HUDEP-2 (cell line): ENCODE data around the gene TMEM255A.

Experiments used
- DNase-seq, 76 experiments: peaks; one replicate each; lab custom pipeline; 2025; ENCODE audit not compliant: unreplicated experiment in 76 of 76; lab: John Stamatoyannopoulos, UW

The TMEM255A gene

GRCh38 chrX:120308959-120309872 lies 2.0 kb downstream of the TMEM255A start:
- DNase-seq: peak in 53 of 76 experiments; percentile 0 to 62 (median 25)

DNA sequence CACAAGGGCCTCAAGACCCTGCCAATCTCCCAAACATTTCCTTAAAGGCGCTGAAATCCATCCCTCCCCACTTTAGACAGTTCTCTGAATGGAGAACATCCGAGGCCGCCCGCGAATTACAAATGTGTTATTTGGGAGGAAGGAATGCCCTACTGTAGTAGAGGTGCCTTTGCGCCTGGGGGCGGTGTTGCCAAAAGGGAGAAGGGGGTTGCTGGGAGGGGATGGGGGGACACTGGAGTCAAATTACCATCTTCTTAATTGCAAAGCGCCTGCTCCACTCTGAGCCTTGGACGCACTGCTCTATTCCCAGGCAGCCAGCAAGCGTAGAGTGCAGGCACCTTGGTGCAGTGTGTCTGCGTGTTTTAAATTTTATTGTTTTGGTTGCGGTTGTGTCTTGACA lies 2.7 kb downstream of the TMEM255A start:
- DNase-seq: peak in 3 of 76 experiments; percentile 1 to 3 (median 2)

DNA sequence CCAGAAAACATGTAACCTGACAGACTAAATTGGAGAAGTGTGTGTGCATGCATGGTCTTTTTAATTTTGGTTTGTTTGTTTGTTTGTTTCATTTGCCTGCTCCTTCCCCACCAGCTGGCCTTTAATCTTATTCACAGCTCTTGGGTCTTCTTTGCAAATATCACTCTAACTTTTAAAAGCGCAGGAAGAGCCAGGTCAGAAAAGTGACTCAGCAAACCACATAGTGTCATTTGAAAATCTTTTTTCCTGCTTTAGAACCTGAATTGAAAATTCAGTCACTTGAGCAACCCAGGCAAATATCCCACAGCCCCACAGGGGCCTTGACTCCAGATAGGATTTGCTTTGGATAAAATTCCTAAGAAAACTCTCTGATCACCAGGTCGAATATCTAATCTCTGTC lies 4.6 kb downstream of the TMEM255A start:
- no peak for DNase-seq

DNA sequence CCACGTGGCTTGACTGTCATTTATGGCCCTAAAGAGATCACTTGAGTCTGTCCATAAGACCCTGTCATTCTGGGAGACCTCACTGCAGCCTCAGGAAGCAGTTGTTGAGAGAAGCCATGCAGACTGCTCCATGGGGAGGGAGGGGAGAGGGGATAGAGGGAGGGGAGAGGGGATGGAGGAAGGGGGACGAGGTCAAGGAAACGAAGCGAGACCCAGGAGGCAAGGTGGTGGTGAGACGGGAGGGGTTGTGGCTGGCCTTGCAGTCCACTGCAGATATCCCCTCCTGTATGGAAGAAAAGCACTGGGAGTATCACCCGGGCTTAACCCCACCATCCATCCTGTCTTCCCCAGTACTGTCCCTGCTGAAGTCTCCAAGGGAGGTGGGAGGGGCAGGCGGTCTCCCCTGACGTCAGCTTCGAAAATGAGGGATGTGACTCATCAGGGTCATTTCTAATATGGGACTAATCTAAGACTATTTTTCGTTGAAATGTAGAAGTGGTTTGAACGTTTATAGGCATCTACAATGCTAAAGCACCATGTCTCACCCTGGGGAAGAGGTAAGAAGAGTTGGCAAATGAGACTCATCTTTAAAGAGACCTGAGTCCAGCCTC lies 5.6 kb downstream of the TMEM255A start:
- DNase-seq: no peak

DNA sequence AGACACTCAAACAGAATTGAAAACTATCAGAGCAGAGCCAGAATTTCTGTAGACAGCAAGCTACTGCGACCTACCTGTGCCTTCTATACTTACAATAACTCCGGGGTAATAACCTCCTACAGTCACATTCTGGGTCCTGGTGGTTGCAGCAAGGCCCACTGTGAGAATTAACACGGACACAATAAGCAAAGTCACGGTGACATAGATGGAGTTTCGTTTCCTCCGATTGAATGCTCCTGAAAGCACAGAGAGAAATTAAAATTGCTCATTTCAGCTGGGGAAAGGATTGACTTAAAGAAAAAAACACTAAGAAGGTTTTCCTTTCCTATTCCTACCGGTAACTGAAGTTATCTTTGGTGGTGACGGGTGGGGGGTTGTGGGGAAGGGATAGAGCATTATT lies 7.0 kb downstream of the TMEM255A start:
- DNase-seq: no peak

DNA sequence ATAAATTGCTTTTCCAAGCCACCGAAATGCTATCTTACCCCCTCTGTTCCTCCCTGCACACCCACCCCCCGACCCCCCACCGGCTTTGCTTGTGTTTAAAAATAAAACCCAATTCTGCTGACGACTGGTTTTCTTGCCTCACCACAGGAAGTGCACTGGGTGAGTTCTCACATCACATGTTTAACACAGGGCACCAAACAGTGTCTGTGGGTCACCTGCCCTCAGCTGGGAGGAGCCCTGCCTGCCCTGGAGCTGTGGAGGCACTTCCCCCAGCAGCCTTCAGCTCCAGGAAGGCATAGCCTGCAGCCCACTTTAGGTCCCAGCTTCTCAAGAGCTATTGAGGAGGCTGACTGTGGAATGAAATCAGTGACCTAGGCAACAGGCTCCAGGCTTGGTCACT lies 8.8 kb downstream of the TMEM255A start:
- no peak for DNase-seq

- no peak for DNase-seq
Observed at GRCh38 chrX:120301960-120302359, 9.3 kb downstream of the TMEM255A start.

- no peak for DNase-seq
Observed at GRCh38 chrX:120301497-120301896, 9.8 kb downstream of the TMEM255A start.

GRCh38 chrX:120299928-120300327 lies 11.3 kb downstream of the TMEM255A start:
- DNase-seq: no peak

DNA sequence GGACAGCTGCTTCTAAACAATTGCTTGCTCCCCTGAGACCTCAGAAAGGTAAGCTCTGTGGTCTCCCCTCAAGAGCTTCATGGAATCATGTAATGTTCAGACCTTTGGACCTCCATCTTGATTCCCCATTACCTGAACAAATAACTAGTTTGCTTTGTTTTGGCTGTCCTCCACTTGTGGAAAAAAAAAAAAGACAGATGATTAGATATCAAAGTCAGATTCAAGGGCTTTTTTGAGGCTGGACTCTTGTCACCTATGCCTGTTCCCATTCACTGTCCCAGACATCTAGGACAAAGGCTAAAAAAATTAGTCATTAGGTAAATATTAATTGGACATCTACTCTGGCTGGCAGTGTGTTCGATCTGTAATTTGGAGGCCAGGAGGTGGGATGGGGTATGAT lies 13.3 kb downstream of the TMEM255A start:
- DNase-seq: no peak

- no peak for DNase-seq
Observed at GRCh38 chrX:120294651-120295050, 16.6 kb downstream of the TMEM255A start.

DNA sequence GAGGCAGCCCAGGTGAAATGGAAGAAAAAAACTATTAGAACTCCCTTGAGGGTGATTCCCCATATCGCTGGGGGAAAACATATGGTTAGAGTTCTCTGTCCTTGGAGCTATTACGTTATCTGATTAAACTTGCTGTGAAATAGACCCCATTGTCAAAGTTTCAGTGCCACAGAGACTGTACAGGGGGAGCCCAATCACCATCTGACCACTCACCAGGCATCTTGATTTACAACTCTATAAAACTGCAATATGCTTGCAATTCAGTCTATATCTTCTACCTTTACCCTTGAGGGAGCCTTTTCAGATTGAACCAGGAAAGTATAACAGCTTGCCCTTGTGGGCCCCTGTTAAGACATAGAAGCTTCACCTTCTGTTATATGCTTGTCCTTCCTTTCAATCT lies 18.2 kb downstream of the TMEM255A start:
- DNase-seq: no peak

- DNase-seq: no peak
Observed at GRCh38 chrX:120291211-120291610, 20.1 kb downstream of the TMEM255A start.

GRCh38 chrX:120290107-120290506 lies 21.2 kb downstream of the TMEM255A start:
- no peak for DNase-seq

GRCh38 chrX:120287513-120288112 lies 23.6 kb downstream of the TMEM255A start:
- no peak for DNase-seq

GRCh38 chrX:120286733-120287512 lies 24.3 kb downstream of the TMEM255A start:
- DNase-seq: no peak

GRCh38 chrX:120282697-120283096 lies 28.6 kb downstream of the TMEM255A start:
- no peak for DNase-seq

GRCh38 chrX:120281761-120282160 lies 29.5 kb downstream of the TMEM255A start:
- DNase-seq: no peak

DNA sequence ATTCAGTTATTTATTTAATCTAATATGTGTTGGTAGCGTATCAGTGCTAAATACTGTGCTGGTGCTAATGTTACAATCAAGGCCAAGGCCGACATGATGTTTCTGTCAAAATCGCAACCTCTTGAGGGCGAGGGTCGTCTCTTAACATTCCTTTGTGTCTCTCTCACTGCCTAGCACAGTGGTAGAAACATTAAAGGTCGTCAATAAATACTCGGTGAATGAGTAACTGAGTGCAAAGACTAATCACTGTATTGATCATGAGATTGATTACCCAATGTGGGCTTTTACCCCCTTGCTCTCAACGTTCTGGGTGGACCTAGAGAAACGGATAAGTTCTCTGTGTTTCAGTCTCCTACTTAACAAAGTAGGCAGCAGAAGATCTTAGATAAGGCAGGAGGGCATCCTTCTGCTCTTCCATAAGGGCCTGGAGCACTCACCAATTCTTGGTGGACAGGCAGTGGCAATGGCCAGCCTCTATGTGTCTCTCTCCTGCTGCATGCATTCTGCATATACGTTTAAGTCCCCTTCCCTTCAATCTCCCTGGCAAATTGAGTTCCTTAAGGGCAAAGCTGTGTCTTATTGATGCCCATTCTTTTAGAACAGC lies 30.1 kb downstream of the TMEM255A start:
- DNase-seq: no peak

GRCh38 chrX:120274958-120275357 lies 36.3 kb downstream of the TMEM255A start:
- DNase-seq: no peak

- DNase-seq: no peak
Observed at GRCh38 chrX:120274145-120274544, 37.1 kb downstream of the TMEM255A start.
